ENCODE results near the gene PFDN1. TPM values are rescaled to one million over a fixed set of nuclear protein-coding genes. Genes with fewer than 3 reads are reported as not detected.
"Not testable (repeated sequence)": the region's sequence is repeated elsewhere in the genome, so short reads cannot be mapped to it uniquely, and the experiment has no call there.

The PFDN1 gene
- total RNA-seq, 4 donors from 2014 or later: 58.7 to 91.7 (median 76.2) TPM

GRCh38 chr5:140202078-140202477 is 100.8 kb downstream of the PFDN1 start:
- H3K4me1 ChIP-seq: peaks cover under 1% of the 10 kb centered on the region
- H3K36me3 ChIP-seq: no peaks in the 10 kb centered on the region
- WGBS: 96% methylated on average over 4 of the region's 4 CpGs
- H3K9me3 ChIP-seq: no peaks in the 10 kb centered on the region
- H3K27ac ChIP-seq: no peak overlapping the region
- H3K27me3 ChIP-seq: no peaks in the 10 kb centered on the region
- TF ChIP-seq EP300 (IDR thresholded peaks at IDR 0.05) (no peak), POLR2AphosphoS5 (IDR thresholded peaks at IDR 0.05) (no peak), POLR2A (IDR thresholded peaks at IDR 0.05) (no peak), CTCF (IDR thresholded peaks at IDR 0.05) (no peak)
- H3K4me3 ChIP-seq: no peak overlapping the region
- no peak for DNase-seq (ENCODE audit: low spot score in 2 of 2)

- H3K4me1 ChIP-seq; H3K36me3 ChIP-seq; H3K27ac ChIP-seq; H3K9me3 ChIP-seq; H3K27me3 ChIP-seq; H3K4me3 ChIP-seq; DNase-seq (ENCODE audit: low spot score in 2 of 2): not testable (repeated sequence)
- 88% methylated on average over 1 of the region's 1 CpG for WGBS
Observed at GRCh38 chr5:140198915-140199314, 104.0 kb downstream of the PFDN1 start.

- no peaks in the 10 kb centered on the region for H3K27me3 ChIP-seq
- no peak overlapping the region for H3K27ac ChIP-seq
- WGBS: 93% methylated on average over 2 of the region's 2 CpGs
- no peak for TF ChIP-seq POLR2AphosphoS5 (IDR thresholded peaks at IDR 0.05)
- TF ChIP-seq POLR2A (IDR thresholded peaks at IDR 0.05): no peak
- no peak for TF ChIP-seq CTCF (IDR thresholded peaks at IDR 0.05)
- no peak for TF ChIP-seq EP300 (IDR thresholded peaks at IDR 0.05)
- DNase-seq (ENCODE audit: low spot score in 2 of 2): no peak
- H3K9me3 ChIP-seq: no peaks in the 10 kb centered on the region
- no peak overlapping the region for H3K4me3 ChIP-seq
- H3K36me3 ChIP-seq: peaks cover 5% of the 10 kb centered on the region
- H3K4me1 ChIP-seq: peaks cover 3% of the 10 kb centered on the region
Observed at GRCh38 chr5:140197023-140197422, 105.9 kb downstream of the PFDN1 start.

- Histone ChIP-seq H3K27me3 (no peaks in the 10 kb centered on the region), H3K36me3 (peaks cover 5% of the 10 kb centered on the region), H3K4me1 (peaks cover 4% of the 10 kb centered on the region), H3K4me3 (no peak overlapping the region), H3K9me3 (no peaks in the 10 kb centered on the region), H3K27ac (no peak overlapping the region)
- no peak for TF ChIP-seq POLR2A (IDR thresholded peaks at IDR 0.05)
- no peak for TF ChIP-seq CTCF (IDR thresholded peaks at IDR 0.05)
- no peak for TF ChIP-seq POLR2AphosphoS5 (IDR thresholded peaks at IDR 0.05)
- TF ChIP-seq EP300 (IDR thresholded peaks at IDR 0.05): no peak
- DNase-seq (ENCODE audit: low spot score in 2 of 2): no peak
- WGBS: 81% methylated on average over 2 of the region's 2 CpGs
Observed at GRCh38 chr5:140196115-140196814, 106.6 kb downstream of the PFDN1 start.

Other genes starting within 250 kb of the PFDN1 start
- 10 to 100 TPM; 12.5 to 31.8 (median 21.9) TPM for gene PURA, start 189.0 kb downstream of the PFDN1 start, total RNA-seq
- 10 to 100 TPM in 2 of 4 donors, 1 to 10 TPM in 2; 6.1 to 16.5 (median 11.6) TPM for gene IGIP, start 177.2 kb downstream of the PFDN1 start, total RNA-seq
- gene CYSTM1, start 127.9 kb downstream of the PFDN1 start, total RNA-seq: 10 to 100 TPM; 21.0 to 66.4 (median 37.0) TPM
- 100 to 1,000 TPM in 1 of 4 donors, 10 to 100 TPM in 3; 19.6 to 189 (median 74.8) TPM for gene HBEGF, start 43.5 kb upstream of the PFDN1 start, total RNA-seq
- under 1 TPM in 1 of 4 donors, not detected in 3; 0.56 TPM for gene SLC4A9, start 57.1 kb upstream of the PFDN1 start, total RNA-seq
- gene ANKHD1, start 98.7 kb upstream of the PFDN1 start, total RNA-seq: 100 to 1,000 TPM; 148 to 362 (median 168) TPM
- 10 to 100 TPM; 19.2 to 46.1 (median 30.3) TPM for gene EIF4EBP3, start 244.6 kb upstream of the PFDN1 start, total RNA-seq

Measured in suprapubic skin (tissue), 4 donors.